ENCODE measurements around the gene FMN1. TPM values are rescaled to one million over a fixed set of nuclear protein-coding genes. Genes with fewer than 3 reads are reported as not detected.
A peak's percentile ranks its signal among the peaks of the same experiment; 100 is the strongest.

FMN1 gene
- polyA plus RNA-seq, 6 donors from 2014 or later = 0.33 to 1.0 (median 0.44) TPM; not detected in 1

- Mint-ChIP-seq H3K36me3 (no peaks in the 10 kb centered on the region), H3K9me3 (peaks cover 0 to 13% (median 6%) of the 10 kb centered on the region in 7 donors), H3K27me3 (no peaks in the 10 kb centered on the region), H3K4me3 (no peak overlapping the region), H3K27ac (no peak overlapping the region), H3K4me1 (peaks cover 0 to 6% (median 0%) of the 10 kb centered on the region in 3 donors)
- no peak for DNase-seq
- ATAC-seq (ENCODE audit: low read depth in 2 of 2) = no peak
Observed at GRCh38 chr15:33211176-33211808, 16.8 kb upstream of the FMN1 start.

- Mint-ChIP-seq H3K27me3 (no peaks in the 10 kb centered on the region), H3K4me1 (peaks cover 0 to 6% (median 0%) of the 10 kb centered on the region in 3 donors), H3K9me3 (peaks cover 0 to 13% (median 6%) of the 10 kb centered on the region in 7 donors), H3K36me3 (no peaks in the 10 kb centered on the region), H3K4me3 (no peak overlapping the region), H3K27ac (no peak overlapping the region)
- DNase-seq (no peak), ATAC-seq (ENCODE audit: low read depth in 2 of 2) (no peak)
Observed at GRCh38 chr15:33209575-33210481, 15.3 kb upstream of the FMN1 start.

- peaks cover 0 to 8% (median 7%) of the 10 kb centered on the region in 3 donors for H3K27me3 Mint-ChIP-seq
- H3K4me3 Mint-ChIP-seq = no peak overlapping the region
- DNase-seq (no peak), ATAC-seq (ENCODE audit: low read depth in 2 of 2) (no peak)
- H3K9me3 Mint-ChIP-seq = peaks cover 0 to 13% (median 6%) of the 10 kb centered on the region in 7 donors
- H3K27ac Mint-ChIP-seq = no peak overlapping the region
- H3K4me1 Mint-ChIP-seq = peaks cover 0 to 6% (median 0%) of the 10 kb centered on the region in 3 donors
- no peaks in the 10 kb centered on the region for H3K36me3 Mint-ChIP-seq
Observed at GRCh38 chr15:33207646-33208045, 13.1 kb upstream of the FMN1 start.

- Mint-ChIP-seq H3K4me1 (peaks cover 4 to 16% (median 5%) of the 10 kb centered on the region in 3 donors), H3K36me3 (no peaks in the 10 kb centered on the region), H3K27me3 (peaks cover 0 to 8% (median 7%) of the 10 kb centered on the region in 3 donors), H3K9me3 (peaks cover 0 to 13% (median 6%) of the 10 kb centered on the region in 7 donors), H3K4me3 (no peak overlapping the region), H3K27ac (no peak overlapping the region)
- no peak for ATAC-seq (ENCODE audit: low read depth in 2 of 2)
- no peak for DNase-seq
Observed at GRCh38 chr15:33206366-33206765, 11.9 kb upstream of the FMN1 start.

GRCh38 chr15:33204926-33205325 is 10.4 kb upstream of the FMN1 start:
- Mint-ChIP-seq H3K36me3 (no peaks in the 10 kb centered on the region), H3K4me1 (peaks cover 4 to 16% (median 6%) of the 10 kb centered on the region in 3 donors), H3K9me3 (peaks cover 0 to 11% (median 5%) of the 10 kb centered on the region in 7 donors), H3K27ac (no peak overlapping the region), H3K4me3 (no peak overlapping the region), H3K27me3 (peaks cover 0 to 19% (median 14%) of the 10 kb centered on the region in 3 donors)
- DNase-seq (no peak), ATAC-seq (ENCODE audit: low read depth in 2 of 2) (no peak)

GRCh38 chr15:33204087-33204486 is 9.6 kb upstream of the FMN1 start:
- ATAC-seq (ENCODE audit: low read depth in 2 of 2) = no peak
- no peak overlapping the region for H3K4me3 Mint-ChIP-seq
- H3K27me3 Mint-ChIP-seq = peaks cover 0 to 27% (median 22%) of the 10 kb centered on the region in 3 donors
- peaks cover 4 to 11% (median 6%) of the 10 kb centered on the region in 3 donors for H3K4me1 Mint-ChIP-seq
- no peak for DNase-seq
- no peaks in the 10 kb centered on the region for H3K36me3 Mint-ChIP-seq
- H3K9me3 Mint-ChIP-seq = peaks cover 0 to 4% (median 0%) of the 10 kb centered on the region in 7 donors
- no peak overlapping the region for H3K27ac Mint-ChIP-seq

GRCh38 chr15:33201491-33202231 is 7.1 kb upstream of the FMN1 start:
- Mint-ChIP-seq H3K27ac (peak overlapping the region in 4 of 6 donors; percentile 4 to 80 (median 62)), H3K36me3 (no peaks in the 10 kb centered on the region), H3K4me3 (peak overlapping the region; percentile 23 to 88 (median 80))

GRCh38 chr15:33200903-33201302 is 6.4 kb upstream of the FMN1 start:
- H3K27ac Mint-ChIP-seq = no peak overlapping the region
- peak overlapping the region in 1 of 8 donors; percentile 26 for H3K4me3 Mint-ChIP-seq
- peaks cover 8 to 40% (median 30%) of the 10 kb centered on the region in 3 donors for H3K27me3 Mint-ChIP-seq
- H3K36me3 Mint-ChIP-seq = no peaks in the 10 kb centered on the region
- peaks cover 0 to 6% (median 0%) of the 10 kb centered on the region in 7 donors for H3K9me3 Mint-ChIP-seq
- ATAC-seq (ENCODE audit: low read depth in 2 of 2) = no peak
- peaks cover 4 to 11% (median 6%) of the 10 kb centered on the region in 3 donors for H3K4me1 Mint-ChIP-seq
- DNase-seq = no peak

More at GRCh38 chr15:33201491-33202231, 7.1 kb upstream of the FMN1 start:
- ATAC-seq (ENCODE audit: low read depth in 2 of 2) = peak in 1 of 2 donors; percentile 37
- peaks cover under 1 to 33% (median 23%) of the 10 kb centered on the region in 3 donors for H3K27me3 Mint-ChIP-seq
- peaks cover 4 to 11% (median 6%) of the 10 kb centered on the region in 3 donors for H3K4me1 Mint-ChIP-seq
- H3K9me3 Mint-ChIP-seq = peaks cover 0 to 4% (median 0%) of the 10 kb centered on the region in 7 donors
- DNase-seq = no peak

- peak overlapping the region in 1 of 8 donors; percentile 26 for H3K4me3 Mint-ChIP-seq
- peaks cover 0 to 6% (median 0%) of the 10 kb centered on the region in 7 donors for H3K9me3 Mint-ChIP-seq
- H3K36me3 Mint-ChIP-seq = no peaks in the 10 kb centered on the region
- H3K27me3 Mint-ChIP-seq = peaks cover 9 to 41% (median 30%) of the 10 kb centered on the region in 3 donors
- H3K4me1 Mint-ChIP-seq = peaks cover 4 to 11% (median 6%) of the 10 kb centered on the region in 3 donors
- H3K27ac Mint-ChIP-seq = peak overlapping the region in 1 of 6 donors; percentile 33
- ATAC-seq (ENCODE audit: low read depth in 2 of 2) (no peak), DNase-seq (no peak)
Observed at GRCh38 chr15:33200444-33200843, 5.9 kb upstream of the FMN1 start.

- peak overlapping the region in 1 of 8 donors; percentile 57 for H3K4me3 Mint-ChIP-seq
- DNase-seq (no peak), ATAC-seq (ENCODE audit: low read depth in 2 of 2) (no peak)
- peaks cover 9 to 45% (median 21%) of the 10 kb centered on the region in 3 donors for H3K27me3 Mint-ChIP-seq
- no peaks in the 10 kb centered on the region for H3K36me3 Mint-ChIP-seq
- H3K4me1 Mint-ChIP-seq = peaks cover 10 to 26% (median 21%) of the 10 kb centered on the region in 3 donors
- no peak overlapping the region for H3K27ac Mint-ChIP-seq
- peaks cover 0 to 6% (median 0%) of the 10 kb centered on the region in 7 donors for H3K9me3 Mint-ChIP-seq
Observed at GRCh38 chr15:33198541-33198940, 4.0 kb upstream of the FMN1 start.

GRCh38 chr15:33197636-33198035 is 3.1 kb upstream of the FMN1 start:
- no peak for ATAC-seq (ENCODE audit: low read depth in 2 of 2)
- Mint-ChIP-seq H3K27ac (no peak overlapping the region), H3K4me1 (peaks cover 10 to 29% (median 21%) of the 10 kb centered on the region in 3 donors), H3K36me3 (no peaks in the 10 kb centered on the region), H3K4me3 (no peak overlapping the region), H3K9me3 (peaks cover 0 to 6% (median 0%) of the 10 kb centered on the region in 7 donors), H3K27me3 (peaks cover 9 to 54% (median 28%) of the 10 kb centered on the region in 3 donors)
- no peak for DNase-seq

- ATAC-seq (ENCODE audit: low read depth in 2 of 2) (no peak), DNase-seq (no peak)
- Mint-ChIP-seq H3K27me3 (peaks cover 24 to 63% (median 29%) of the 10 kb centered on the region in 3 donors), H3K36me3 (no peaks in the 10 kb centered on the region), H3K4me1 (peaks cover 6 to 20% (median 15%) of the 10 kb centered on the region in 3 donors), H3K27ac (peak overlapping the region in 2 of 6 donors; percentile 43 to 84), H3K4me3 (peak overlapping the region; percentile 73 to 93 (median 86)), H3K9me3 (peaks cover 0 to 6% (median 0%) of the 10 kb centered on the region in 7 donors)
Observed at GRCh38 chr15:33194237-33194636, 277 bp downstream of the FMN1 start.
